ENCODE results near the gene CALM3.
A peak's percentile ranks its signal among the peaks of the same experiment; 100 is the strongest.

The CALM3 gene

GRCh38 chr19:46637224-46637623, 36.1 kb downstream of the CALM3 start:
- no peak for DNase-seq (ENCODE audit: low spot score)

- DNase-seq (ENCODE audit: low spot score) = peak; percentile 50
Observed at GRCh38 chr19:46639358-46640182, 38.4 kb downstream of the CALM3 start.

GRCh38 chr19:46640656-46641055, 39.5 kb downstream of the CALM3 start:
- DNase-seq (ENCODE audit: low spot score) = no peak

DNA sequence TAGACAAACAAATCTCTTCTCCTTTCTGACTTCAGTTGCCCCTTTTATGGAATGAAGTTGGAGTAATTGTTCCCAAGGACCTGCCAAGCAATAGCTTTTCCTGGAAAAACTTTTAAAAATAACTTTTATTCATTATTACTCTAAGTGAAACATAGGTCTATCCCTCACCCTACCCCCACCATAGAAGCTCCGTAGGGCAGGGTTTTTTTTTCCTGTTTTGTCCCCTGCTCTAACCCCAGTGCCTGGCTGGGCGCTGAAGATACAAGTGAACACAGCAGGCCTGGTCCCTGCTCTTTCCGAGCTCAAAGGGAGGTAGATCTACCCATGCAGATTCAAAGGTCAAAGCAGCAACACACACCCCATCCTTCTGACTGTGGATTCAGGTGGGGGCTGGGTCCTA, 43.6 kb downstream of the CALM3 start:
- no peak for DNase-seq (ENCODE audit: low spot score)

DNA sequence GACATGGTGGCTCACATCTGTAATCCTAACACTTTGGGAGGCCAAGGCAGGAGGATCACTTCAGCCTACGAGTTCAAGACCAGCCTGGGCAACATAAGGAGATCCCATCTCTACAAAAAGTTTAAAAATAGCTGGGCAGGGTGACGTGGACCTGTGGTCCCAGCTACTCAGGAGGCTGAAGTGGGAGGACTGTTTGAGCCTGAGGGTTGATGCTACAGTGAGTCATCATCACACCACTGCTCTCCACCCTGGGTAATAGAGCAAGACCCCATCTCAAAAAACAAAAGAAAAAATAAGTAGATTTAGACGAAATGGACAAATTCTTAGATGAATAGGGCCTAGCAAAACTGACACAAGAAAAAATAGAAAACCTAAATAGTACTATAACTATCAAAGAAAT, 45.3 kb downstream of the CALM3 start:
- no peak for DNase-seq (ENCODE audit: low spot score)

DNA sequence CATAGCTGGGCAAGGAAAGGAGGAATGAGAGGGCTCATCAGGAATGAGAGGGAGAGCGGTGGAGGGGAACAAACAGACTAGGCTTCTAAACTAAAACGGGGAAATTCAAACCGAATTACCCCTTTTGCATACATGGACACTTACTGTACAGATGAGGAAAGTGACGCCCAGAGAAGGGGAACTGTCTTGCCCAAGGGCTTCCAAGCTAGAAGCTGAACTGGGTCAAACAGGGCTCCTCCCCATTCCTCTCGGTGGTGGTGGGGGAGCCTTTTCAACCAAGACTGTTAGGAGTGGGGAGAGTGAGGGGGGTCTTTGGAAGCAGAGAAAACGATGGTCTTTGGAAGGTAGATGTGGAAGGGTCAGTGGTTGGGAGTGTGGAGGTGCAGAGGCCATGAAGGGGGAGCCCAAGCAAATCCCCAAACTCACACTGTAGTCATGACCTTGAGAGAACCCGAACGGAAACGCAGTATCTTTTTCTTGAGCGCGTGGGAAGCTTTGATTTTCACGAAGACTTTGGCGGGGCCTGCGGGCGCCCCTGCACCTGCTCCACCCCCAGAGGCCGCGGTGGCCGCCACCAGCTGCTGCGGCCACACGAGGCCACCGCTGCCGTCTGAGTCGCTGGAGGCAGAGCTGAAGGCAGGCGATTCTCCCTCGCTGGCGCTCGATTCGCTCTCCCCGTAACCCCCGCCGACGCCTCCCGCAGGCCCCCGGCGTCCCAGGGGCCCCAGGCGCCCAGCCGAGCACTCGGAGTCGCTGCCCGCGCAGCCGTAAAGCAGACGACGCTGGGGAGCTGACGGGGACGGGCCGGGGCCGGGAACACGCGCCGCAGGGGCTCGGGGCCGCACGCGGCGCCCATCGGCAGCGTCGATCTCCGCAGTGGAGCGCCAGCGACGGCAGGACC, 47.2 kb downstream of the CALM3 start:
- DNase-seq (ENCODE audit: low spot score) = no peak

- DNase-seq (ENCODE audit: low spot score) = no peak
Observed at GRCh38 chr19:46648961-46649960, 48.1 kb downstream of the CALM3 start.

- DNase-seq (ENCODE audit: low spot score) = no peak
Observed at GRCh38 chr19:46650445-46650844, 49.3 kb downstream of the CALM3 start.

DNA sequence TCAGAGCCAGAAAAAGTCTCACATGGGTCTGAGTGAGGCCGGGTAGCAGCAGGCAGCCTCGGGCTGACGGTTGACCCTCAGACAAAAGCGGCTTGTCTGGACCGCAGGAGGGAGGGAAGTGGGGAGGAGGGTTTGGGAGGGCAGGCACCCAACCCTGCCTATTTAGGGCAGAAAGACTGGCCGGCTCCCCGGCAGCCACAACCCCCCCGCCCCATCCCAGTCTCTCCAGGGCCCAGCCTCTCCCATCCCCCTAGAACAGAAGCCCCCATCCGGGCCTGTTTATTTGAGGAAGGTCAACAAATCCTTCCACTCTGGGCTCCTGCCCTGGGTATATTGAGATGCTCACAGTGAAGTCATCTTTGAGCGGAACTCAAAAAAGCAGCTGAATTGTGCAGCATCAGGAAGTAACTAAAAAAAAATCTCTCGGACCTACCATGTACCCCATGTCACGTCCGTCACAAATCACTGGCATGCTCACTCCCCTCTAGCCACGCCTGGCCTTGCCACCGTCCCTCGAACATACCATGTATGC, 53.6 kb downstream of the CALM3 start:
- DNase-seq (ENCODE audit: low spot score) = no peak

GRCh38 chr19:46656541-46656940, 55.4 kb downstream of the CALM3 start:
- DNase-seq (ENCODE audit: low spot score) = no peak

DNA sequence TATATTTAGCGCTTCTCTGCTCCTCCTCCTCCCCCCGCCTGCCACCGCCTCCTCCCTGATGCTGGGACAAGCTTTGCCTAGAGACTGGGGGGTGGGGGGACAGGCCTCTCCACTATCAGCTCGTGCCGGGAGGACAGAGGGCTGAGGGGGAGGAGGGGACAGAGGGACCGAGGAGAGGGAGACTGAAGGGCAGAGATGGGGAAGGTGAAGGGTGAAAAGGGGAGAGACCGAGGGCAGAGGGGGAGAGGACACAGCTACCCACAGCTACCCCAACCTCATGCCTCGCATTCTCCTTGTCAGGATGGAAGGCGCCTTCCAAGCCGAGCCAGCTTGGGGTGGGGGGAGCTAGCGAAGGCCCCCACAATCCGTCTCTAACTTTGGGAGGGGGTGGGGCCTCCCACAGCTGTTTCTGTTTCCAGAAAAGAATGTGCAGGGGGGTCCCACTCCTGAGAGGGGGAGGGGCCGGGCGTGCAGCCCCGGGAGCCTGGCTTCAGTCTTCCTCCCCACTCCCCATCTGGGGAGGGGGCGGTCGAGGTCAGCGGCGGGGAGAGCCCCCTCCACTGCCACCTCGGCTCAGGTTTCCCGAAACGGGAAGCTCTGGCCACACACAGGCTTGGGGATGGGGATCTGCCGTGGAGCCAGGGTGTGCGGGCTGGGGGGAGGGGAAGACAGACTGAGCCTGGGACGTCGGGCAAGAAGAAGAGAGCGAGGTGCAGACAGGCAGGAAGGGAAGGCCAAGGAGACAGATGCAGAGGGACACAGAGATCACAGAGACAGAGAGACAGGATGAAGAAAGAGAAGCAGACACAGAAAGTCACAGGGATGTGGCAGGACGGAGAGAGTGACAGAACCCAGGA, 58.2 kb downstream of the CALM3 start:
- no peak for DNase-seq (ENCODE audit: low spot score)

DNA sequence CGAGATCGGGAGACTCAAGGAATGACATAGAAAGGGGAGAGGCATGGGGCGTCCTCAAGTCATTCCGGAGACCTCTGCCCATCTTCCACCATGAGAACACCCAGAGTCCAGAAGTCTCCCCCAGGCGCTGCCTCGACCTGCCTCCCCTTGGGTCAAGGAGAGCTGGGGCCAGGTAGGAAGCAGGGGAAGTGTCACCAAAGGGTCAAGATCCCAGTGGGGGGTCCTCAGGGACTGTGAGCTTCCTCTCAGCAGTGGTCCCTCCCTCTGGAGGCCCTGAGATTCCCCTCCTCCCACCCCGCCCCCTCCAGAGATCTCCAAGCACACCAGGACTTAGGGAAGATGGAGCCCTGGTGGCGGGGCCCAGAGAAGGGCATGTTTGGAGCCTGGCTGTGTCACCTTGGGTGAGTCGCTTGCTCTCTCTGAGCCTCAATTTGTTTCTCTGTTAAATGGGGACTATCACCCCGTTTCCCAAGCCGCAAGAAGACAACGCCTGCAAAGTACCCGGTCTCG, 58.9 kb downstream of the CALM3 start:
- no peak for DNase-seq (ENCODE audit: low spot score)

Data from kidney tubule cell (primary cell).